ENCODE measurements around the gene MLH1. TPM values are rescaled to one million over a fixed set of nuclear protein-coding genes. Genes with fewer than 3 reads are reported as not detected.
"Not testable (repeated sequence)": the region's sequence is repeated elsewhere in the genome, so short reads cannot be mapped to it uniquely, and the experiment has no call there.

MLH1 gene
- total RNA-seq, 4 donors from 2014 or later: 25.2 to 52.5 (median 36.4) TPM

GRCh38 chr3:36945333-36945980 lies 47.9 kb upstream of the MLH1 start:
- DNase-seq (no peak), ATAC-seq (no peak)
- in situ Hi-C loops (cut with MboI; ENCODE audit: low sequenced_read_pairs in 4 of 4): no loop called here
- Histone ChIP-seq H3K4me3 (peak overlapping the region; percentile 63 to 82 (median 68)), H3K27me3 (peaks cover 5 to 27% (median 9%) of the 10 kb centered on the region in 3 donors), H3K4me1 (peaks cover 0 to 12% of the 10 kb centered on the region in 2 donors), H3K9me3 (peaks cover 0 to 4% (median 0%) of the 10 kb centered on the region in 3 donors), H3K27ac (no peak overlapping the region), H3K36me3 (no peaks in the 10 kb centered on the region)
- TF ChIP-seq, protein P1, sequence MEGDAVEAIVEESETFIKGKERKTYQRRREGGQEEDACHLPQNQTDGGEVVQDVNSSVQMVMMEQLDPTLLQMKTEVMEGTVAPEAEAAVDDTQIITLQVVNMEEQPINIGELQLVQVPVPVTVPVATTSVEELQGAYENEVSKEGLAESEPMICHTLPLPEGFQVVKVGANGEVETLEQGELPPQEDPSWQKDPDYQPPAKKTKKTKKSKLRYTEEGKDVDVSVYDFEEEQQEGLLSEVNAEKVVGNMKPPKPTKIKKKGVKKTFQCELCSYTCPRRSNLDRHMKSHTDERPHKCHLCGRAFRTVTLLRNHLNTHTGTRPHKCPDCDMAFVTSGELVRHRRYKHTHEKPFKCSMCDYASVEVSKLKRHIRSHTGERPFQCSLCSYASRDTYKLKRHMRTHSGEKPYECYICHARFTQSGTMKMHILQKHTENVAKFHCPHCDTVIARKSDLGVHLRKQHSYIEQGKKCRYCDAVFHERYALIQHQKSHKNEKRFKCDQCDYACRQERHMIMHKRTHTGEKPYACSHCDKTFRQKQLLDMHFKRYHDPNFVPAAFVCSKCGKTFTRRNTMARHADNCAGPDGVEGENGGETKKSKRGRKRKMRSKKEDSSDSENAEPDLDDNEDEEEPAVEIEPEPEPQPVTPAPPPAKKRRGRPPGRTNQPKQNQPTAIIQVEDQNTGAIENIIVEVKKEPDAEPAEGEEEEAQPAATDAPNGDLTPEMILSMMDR (IDR thresholded peaks at IDR 0.05 in 4 of 5, conservative IDR thresholded peaks at IDR 0.05 in 1 of 5): no peak
- TF ChIP-seq POLR2A (IDR thresholded peaks at IDR 0.05): no peak
- intact Hi-C loops (cut with DNase I; ENCODE audit: low total_unique reads): no loop called here

- H3K4me1 ChIP-seq: peaks cover 0 to 12% of the 10 kb centered on the region in 2 donors
- in situ Hi-C loops (cut with MboI; ENCODE audit: low sequenced_read_pairs in 4 of 4); H3K4me3 ChIP-seq; H3K9me3 ChIP-seq; H3K27ac ChIP-seq; intact Hi-C loops (cut with DNase I; ENCODE audit: low total_unique reads); DNase-seq; ATAC-seq; H3K36me3 ChIP-seq: not testable (repeated sequence)
- peaks cover 5 to 27% (median 6%) of the 10 kb centered on the region in 3 donors for H3K27me3 ChIP-seq
Observed at GRCh38 chr3:36947814-36948213, 45.5 kb upstream of the MLH1 start.

GRCh38 chr3:36954452-36955134 lies 38.7 kb upstream of the MLH1 start:
- intact Hi-C loops (cut with DNase I; ENCODE audit: low total_unique reads): no loop called here
- Histone ChIP-seq H3K36me3 (no peaks in the 10 kb centered on the region), H3K27ac (no peak overlapping the region), H3K27me3 (no peaks in the 10 kb centered on the region), H3K4me3 (no peak overlapping the region), H3K9me3 (no peaks in the 10 kb centered on the region), H3K4me1 (no peaks in the 10 kb centered on the region)
- TF ChIP-seq, protein P1 (IDR thresholded peaks at IDR 0.05 in 4 of 5, conservative IDR thresholded peaks at IDR 0.05 in 1 of 5): no peak
- TF ChIP-seq POLR2A (IDR thresholded peaks at IDR 0.05): no peak
- ATAC-seq: no peak
- in situ Hi-C loops (cut with MboI; ENCODE audit: low sequenced_read_pairs in 4 of 4): loop anchor here in 2 of 4 donors (5.0 to 25.0 kb wide), 2 partner anchors 217 to 227 kb away; no protein-coding TSS in a partner anchor
- no peak for DNase-seq

GRCh38 chr3:36956155-36956554 lies 37.2 kb upstream of the MLH1 start:
- ATAC-seq: no peak
- in situ Hi-C loops (cut with MboI; ENCODE audit: low sequenced_read_pairs in 4 of 4): loop anchor here in 2 of 4 donors (5.0 to 25.0 kb wide), 2 partner anchors 219 to 229 kb away; no protein-coding TSS in a partner anchor
- intact Hi-C loops (cut with DNase I; ENCODE audit: low total_unique reads): no loop called here

More at GRCh38 chr3:36956155-36956554, 37.2 kb upstream of the MLH1 start:
- Histone ChIP-seq H3K4me1 (no peaks in the 10 kb centered on the region), H3K27me3 (no peaks in the 10 kb centered on the region), H3K27ac (no peak overlapping the region), H3K4me3 (no peak overlapping the region), H3K36me3 (no peaks in the 10 kb centered on the region), H3K9me3 (no peaks in the 10 kb centered on the region)
- TF ChIP-seq, protein P1 (IDR thresholded peaks at IDR 0.05 in 4 of 5, conservative IDR thresholded peaks at IDR 0.05 in 1 of 5): no peak
- no peak for TF ChIP-seq POLR2A (IDR thresholded peaks at IDR 0.05)
- no peak for DNase-seq

Data from gastrocnemius medialis (tissue), 4 donors.